Upper lobe of left lung (tissue), 6 donors: Measurements from ENCODE around the gene LDAF1. TPM values are rescaled to one million over a fixed set of nuclear protein-coding genes. Genes with fewer than 3 reads are reported as not detected.
A peak's percentile ranks its signal among the peaks of the same experiment; 100 is the strongest.

Experiments used
- ATAC-seq, 2 donors: fragments of 200-7000 bp; cut with Tn5 transposase; one replicate each; pipeline ENCODE4 v1.9.1; 2022; ENCODE audit warnings: mild to moderate bottlenecking in 2 of 2, moderate library complexity in 2 of 2; ENCODE audit not compliant: low FRiP score in 2 of 2
- DNase-seq, 2 donors: peaks; one replicate each; pipeline ENCODE4 v3.0.0-alpha.2; 2019 to 2020
- H3K27ac ChIP-seq, 4 donors: fragments of 200-600 bp; sonication (generic); one replicate each; pipeline ENCODE4 v1.5.1; 2016 to 2019
- H3K27me3 ChIP-seq, 4 donors: fragments of 200-600 bp; sonication (generic); one replicate each; pipeline ENCODE4 v1.5.1; 2017 to 2019
- H3K36me3 ChIP-seq, 4 donors: fragments of 200-600 bp; sonication (generic); one replicate each; pipeline ENCODE4 v1.5.1; 2016 to 2019
- H3K4me1 ChIP-seq, 4 donors: fragments of 200-600 bp; sonication (generic); one replicate each; pipeline ENCODE4 v1.5.1; 2018 to 2019
- H3K4me3 ChIP-seq, 4 donors: fragments of 200-600 bp; sonication (generic); one replicate each; pipeline ENCODE4 v1.5.1; 2017 to 2019; ENCODE audit warnings: mild to moderate bottlenecking in 2 of 4, moderate library complexity in 1 of 4
- H3K9me3 ChIP-seq, 4 donors: fragments of 200-600 bp; sonication (generic); one replicate each; pipeline ENCODE4 v1.5.1; 2018 to 2019
- CTCF ChIP-seq, 6 experiments: fragments of 450-650 bp in 4 of 6; fragments of 200-600 bp in 2 of 6; sonication (generic) in 2 of 6; IDR thresholded peaks; one replicate each; pipeline ENCODE4 v1.5.1; 2016 to 2019; ENCODE audit warnings: antibody characterized with exemption in 6 of 6
- EP300 ChIP-seq, 4 donors: sonication (generic); formaldehyde crosslinking; IDR thresholded peaks; one replicate each; pipeline ENCODE4 v1.5.1; 2017; ENCODE audit warnings: antibody characterized with exemption in 4 of 4, control low read depth in 2 of 4
- POLR2A ChIP-seq, 4 donors: fragments of 450-650 bp; IDR thresholded peaks; one replicate each; pipeline ENCODE4 v1.5.1; 2016 to 2017; ENCODE audit warnings: antibody characterized with exemption in 4 of 4, mild to moderate bottlenecking in 2 of 4
- POLR2AphosphoS5 ChIP-seq, 2 donors: sonication (generic); formaldehyde crosslinking; IDR thresholded peaks; one replicate each; pipeline ENCODE4 v1.5.1; 2017; ENCODE audit warnings: antibody characterized with exemption in 2 of 2
- WGBS, 2 donors: methylation state at CpG; one replicate each; pipeline ENCODE4 v1.1.5; 2017 to 2018; 5-methylcytosine and 5-hydroxymethylcytosine counted together
- total RNA-seq, 6 donors: library from RNA; depleted of rRNA in 4 of 6; stranded (reverse); fragments of >200 nt in 4 of 6; gene quantifications; one replicate each; pipeline versions ENCODE4 v1.1.0 to v1.2.1, GENCODE V29; 2016 to 2021
- donor health status: DM: no; HTN: no; CAD: no; lungs with moderate emphysema.
- donor health status: DM: no; HTN: yes; CAD: no; lungs with severe emphysema.

The LDAF1 gene
- total RNA-seq, 6 donors from 2014 or later = 16.8 to 52.7 (median 39.1) TPM

GRCh38 chr16:21157632-21158031, 842 bp upstream of the LDAF1 start:
- no peaks in the 10 kb centered on the region for H3K27me3 ChIP-seq
- peak overlapping the region in 2 of 4 donors; percentile 87 to 90 for H3K27ac ChIP-seq
- H3K9me3 ChIP-seq = no peaks in the 10 kb centered on the region
- peaks cover 16 to 35% (median 21%) of the 10 kb centered on the region in 4 donors for H3K4me1 ChIP-seq
- TF ChIP-seq EP300 (IDR thresholded peaks at IDR 0.05) = no peak
- no peak for TF ChIP-seq POLR2A (IDR thresholded peaks at IDR 0.05)
- no peak for TF ChIP-seq POLR2AphosphoS5 (IDR thresholded peaks at IDR 0.05)
- TF ChIP-seq CTCF (IDR thresholded peaks at IDR 0.05) = no peak
- peaks cover 0 to 6% (median 0%) of the 10 kb centered on the region in 4 donors for H3K36me3 ChIP-seq
- 66 to 70% methylated on average over 4 to 5 of the region's 5 CpGs for WGBS, 2 donors
- ATAC-seq (no peak), DNase-seq (no peak)
- no peak overlapping the region for H3K4me3 ChIP-seq

GRCh38 chr16:21159281-21159951, 942 bp downstream of the LDAF1 start:
- DNase-seq = peak; percentile 81 to 84
- 0 to 3% methylated on average over 21 to 27 of the region's 27 CpGs for WGBS, 2 donors
- peak overlapping the region; percentile 77 to 94 (median 88) for H3K4me3 ChIP-seq
- H3K27me3 ChIP-seq = no peaks in the 10 kb centered on the region
- peak overlapping the region; percentile 75 to 90 (median 81) for H3K27ac ChIP-seq
- TF ChIP-seq EP300 (IDR thresholded peaks at IDR 0.05) = no peak
- peak in 1 of 4 donors; percentile 24 for TF ChIP-seq POLR2A (IDR thresholded peaks at IDR 0.05)
- no peak for TF ChIP-seq CTCF (IDR thresholded peaks at IDR 0.05)
- TF ChIP-seq POLR2AphosphoS5 (IDR thresholded peaks at IDR 0.05) = peak in 1 of 2 donors; percentile 45
- ATAC-seq = peak; percentile 56 to 84
- H3K36me3 ChIP-seq = peaks cover 0 to 20% (median 9%) of the 10 kb centered on the region in 4 donors
- H3K9me3 ChIP-seq = no peaks in the 10 kb centered on the region
- H3K4me1 ChIP-seq = peaks cover 17 to 43% (median 21%) of the 10 kb centered on the region in 4 donors

- Histone ChIP-seq H3K4me3 (no peak overlapping the region), H3K36me3 (peaks cover under 1 to 27% (median 16%) of the 10 kb centered on the region in 4 donors), H3K27me3 (no peaks in the 10 kb centered on the region), H3K9me3 (no peaks in the 10 kb centered on the region), H3K27ac (no peak overlapping the region), H3K4me1 (peaks cover 17 to 43% (median 21%) of the 10 kb centered on the region in 4 donors)
- ATAC-seq (no peak), DNase-seq (no peak)
- TF ChIP-seq POLR2AphosphoS5 (IDR thresholded peaks at IDR 0.05) = no peak
- TF ChIP-seq EP300 (IDR thresholded peaks at IDR 0.05) = no peak
- TF ChIP-seq POLR2A (IDR thresholded peaks at IDR 0.05) = no peak
- TF ChIP-seq CTCF (IDR thresholded peaks at IDR 0.05) = no peak
- 66 to 72% methylated on average over 1 of the region's 1 CpG for WGBS, 2 donors
Measured at GRCh38 chr16:21160276-21160675, 1.8 kb downstream of the LDAF1 start.

- TF ChIP-seq EP300 (IDR thresholded peaks at IDR 0.05) = no peak
- no peak for TF ChIP-seq POLR2AphosphoS5 (IDR thresholded peaks at IDR 0.05)
- TF ChIP-seq CTCF (IDR thresholded peaks at IDR 0.05) = no peak
- no peak for TF ChIP-seq POLR2A (IDR thresholded peaks at IDR 0.05)
- H3K9me3 ChIP-seq = no peaks in the 10 kb centered on the region
- peaks cover 17 to 43% (median 21%) of the 10 kb centered on the region in 4 donors for H3K4me1 ChIP-seq
- H3K4me3 ChIP-seq = no peak overlapping the region
- no peak for DNase-seq
- no peak overlapping the region for H3K27ac ChIP-seq
- no peaks in the 10 kb centered on the region for H3K27me3 ChIP-seq
- 80 to 90% methylated on average over 2 of the region's 2 CpGs for WGBS, 2 donors
- no peak for ATAC-seq
- H3K36me3 ChIP-seq = peaks cover 4 to 31% (median 20%) of the 10 kb centered on the region in 4 donors
Measured at GRCh38 chr16:21161211-21161610, 2.7 kb downstream of the LDAF1 start.
